Type B pancreatic cell (in vitro differentiated cells): Measurements from ENCODE around the gene TCF12. TPM values are rescaled to one million over a fixed set of nuclear protein-coding genes. Genes with fewer than 3 reads are reported as not detected.

Experiments used
- DNase-seq: peaks from one replicate; pipeline ENCODE4 v3.0.0; 2021; ENCODE audit warnings: mixed read lengths; ENCODE audit not compliant: unreplicated experiment; ENCODE audit errors: extremely low spot score
- H3K27ac Mint-ChIP-seq: 2 replicates; pipeline ENCODE4 v1.8.0; 2021; ENCODE audit warnings: mild to moderate bottlenecking, mixed read lengths
- H3K27me3 Mint-ChIP-seq: 2 replicates; pipeline ENCODE4 v1.8.0; 2021; ENCODE audit warnings: mixed read lengths
- H3K36me3 Mint-ChIP-seq: 2 replicates; pipeline ENCODE4 v1.8.0; 2021; ENCODE audit warnings: mixed read lengths
- H3K4me1 Mint-ChIP-seq: one replicate; pipeline ENCODE4 v1.8.0; 2021; ENCODE audit warnings: mixed read lengths; ENCODE audit not compliant: unreplicated experiment
- H3K4me3 Mint-ChIP-seq: 2 replicates; pipeline ENCODE4 v1.8.0; 2021; ENCODE audit warnings: mild to moderate bottlenecking, mixed read lengths
- H3K9me3 Mint-ChIP-seq: 2 replicates; pipeline ENCODE4 v1.8.0; 2021; ENCODE audit warnings: mixed read lengths
- total RNA-seq: library from RNA; stranded (reverse); gene quantifications from 2 replicates; pipeline ENCODE4 v1.2.1, GENCODE V29; 2021; ENCODE audit warnings: low replicate concordance
- TF ChIP-seq, protein P1 (sequence below): fragments of 200-600 bp; sonication (generic); conservative IDR thresholded peaks from 2 replicates; pipeline ENCODE4 v1.5.0; 2021; ENCODE audit warnings: antibody characterized with exemption, mild to moderate bottlenecking

The TCF12 gene
- total RNA-seq, 1 donor from 2014 or later: 153 TPM

DNA sequence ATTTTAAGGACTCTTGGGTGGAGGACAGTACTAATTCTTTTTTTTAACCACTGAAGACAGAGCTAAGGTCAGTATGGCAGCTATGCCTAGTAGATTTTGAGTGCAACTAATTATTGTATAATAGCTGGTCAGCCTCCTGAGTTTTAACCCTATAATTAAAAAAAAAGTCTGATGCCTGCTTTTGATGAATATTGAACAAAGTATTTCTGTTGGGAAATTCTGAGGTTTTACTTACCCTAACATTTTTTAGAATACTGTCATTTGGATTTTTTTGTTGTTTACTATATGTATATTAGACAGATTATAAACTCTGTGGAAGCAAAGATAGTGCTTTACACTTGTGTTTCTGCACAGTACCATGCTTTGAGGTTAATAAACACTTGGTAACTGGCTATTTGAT lies 20.8 kb downstream of the TCF12 start:
- Mint-ChIP-seq H3K27ac (no peak overlapping the region), H3K9me3 (peaks cover 11% of the 10 kb centered on the region), H3K27me3 (no peaks in the 10 kb centered on the region), H3K4me3 (no peak overlapping the region), H3K4me1 (no peaks in the 10 kb centered on the region), H3K36me3 (peaks cover 40% of the 10 kb centered on the region)
- DNase-seq: no peak
- TF ChIP-seq, protein P1, sequence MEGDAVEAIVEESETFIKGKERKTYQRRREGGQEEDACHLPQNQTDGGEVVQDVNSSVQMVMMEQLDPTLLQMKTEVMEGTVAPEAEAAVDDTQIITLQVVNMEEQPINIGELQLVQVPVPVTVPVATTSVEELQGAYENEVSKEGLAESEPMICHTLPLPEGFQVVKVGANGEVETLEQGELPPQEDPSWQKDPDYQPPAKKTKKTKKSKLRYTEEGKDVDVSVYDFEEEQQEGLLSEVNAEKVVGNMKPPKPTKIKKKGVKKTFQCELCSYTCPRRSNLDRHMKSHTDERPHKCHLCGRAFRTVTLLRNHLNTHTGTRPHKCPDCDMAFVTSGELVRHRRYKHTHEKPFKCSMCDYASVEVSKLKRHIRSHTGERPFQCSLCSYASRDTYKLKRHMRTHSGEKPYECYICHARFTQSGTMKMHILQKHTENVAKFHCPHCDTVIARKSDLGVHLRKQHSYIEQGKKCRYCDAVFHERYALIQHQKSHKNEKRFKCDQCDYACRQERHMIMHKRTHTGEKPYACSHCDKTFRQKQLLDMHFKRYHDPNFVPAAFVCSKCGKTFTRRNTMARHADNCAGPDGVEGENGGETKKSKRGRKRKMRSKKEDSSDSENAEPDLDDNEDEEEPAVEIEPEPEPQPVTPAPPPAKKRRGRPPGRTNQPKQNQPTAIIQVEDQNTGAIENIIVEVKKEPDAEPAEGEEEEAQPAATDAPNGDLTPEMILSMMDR: no peak

DNA sequence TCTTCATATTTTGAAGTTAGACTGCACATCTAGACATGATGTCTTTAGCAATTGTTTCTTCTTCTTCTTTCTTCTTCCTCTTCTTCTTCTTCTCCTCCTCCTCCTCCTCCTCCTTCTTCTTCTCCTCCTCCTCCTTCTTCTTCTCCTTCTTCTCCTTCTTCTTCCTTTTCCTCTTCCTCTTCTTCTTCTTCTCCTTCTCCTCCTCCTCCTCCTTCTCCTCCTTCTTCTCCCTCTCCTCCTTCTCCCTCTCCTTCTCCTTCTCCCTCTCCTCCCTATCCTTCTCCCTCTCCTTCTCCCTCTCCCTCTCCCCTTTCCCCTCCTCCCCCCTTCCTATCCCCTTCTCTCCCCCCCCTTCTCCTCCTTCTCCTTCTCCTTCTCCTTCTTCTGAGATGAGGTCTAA lies 21.9 kb downstream of the TCF12 start:
- no peaks in the 10 kb centered on the region for H3K4me1 Mint-ChIP-seq
- H3K36me3 Mint-ChIP-seq: peaks cover 40% of the 10 kb centered on the region
- no peaks in the 10 kb centered on the region for H3K27me3 Mint-ChIP-seq
- TF ChIP-seq, protein P1: no peak
- peaks cover 15% of the 10 kb centered on the region for H3K9me3 Mint-ChIP-seq
- no peak overlapping the region for H3K4me3 Mint-ChIP-seq
- H3K27ac Mint-ChIP-seq: no peak overlapping the region
- no peak for DNase-seq

DNA sequence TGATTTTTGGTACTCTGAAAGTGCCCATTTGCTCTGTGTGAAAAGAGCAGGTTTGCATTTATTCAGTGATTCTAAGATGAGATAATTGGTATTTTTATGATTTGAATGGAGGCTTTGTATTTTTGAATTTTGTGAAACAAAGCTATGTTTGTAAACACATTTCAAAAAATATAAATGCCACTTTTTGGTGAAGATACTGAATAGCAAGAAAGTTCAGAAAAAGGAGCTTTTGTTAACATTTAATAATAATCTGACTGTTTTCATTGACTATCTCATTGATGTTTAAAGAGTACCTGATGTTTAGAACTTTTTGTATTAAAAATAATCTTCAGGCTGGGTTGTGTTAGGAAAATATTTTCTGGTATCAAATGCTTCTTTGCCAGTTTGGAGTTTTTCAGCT lies 23.7 kb downstream of the TCF12 start:
- no peak for DNase-seq
- Mint-ChIP-seq H3K9me3 (peaks cover 11% of the 10 kb centered on the region), H3K4me3 (no peak overlapping the region), H3K4me1 (peaks cover under 1% of the 10 kb centered on the region), H3K27me3 (no peaks in the 10 kb centered on the region), H3K27ac (no peak overlapping the region), H3K36me3 (peaks cover 35% of the 10 kb centered on the region)
- TF ChIP-seq, protein P1: no peak

DNA sequence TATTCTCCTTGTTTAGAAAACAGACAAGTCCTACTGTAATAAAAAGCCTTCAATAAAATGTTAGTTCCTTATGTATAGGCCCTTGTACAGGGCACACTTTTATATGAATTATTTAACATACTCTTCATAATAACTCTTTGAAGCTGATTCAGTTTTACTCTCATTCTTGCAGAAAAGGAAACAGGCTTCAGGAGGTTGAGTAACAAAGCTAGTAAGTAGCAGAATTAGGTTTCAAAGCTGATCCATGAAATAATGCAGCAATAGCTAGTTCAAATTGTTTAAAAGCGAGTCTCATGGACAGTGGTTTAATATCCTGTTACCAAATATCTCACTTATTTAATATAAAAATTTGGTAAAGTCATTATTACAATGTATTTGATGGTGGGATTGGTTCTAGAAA lies 25.0 kb downstream of the TCF12 start:
- H3K4me3 Mint-ChIP-seq: no peak overlapping the region
- DNase-seq: no peak
- TF ChIP-seq, protein P1: no peak
- H3K36me3 Mint-ChIP-seq: peaks cover 34% of the 10 kb centered on the region
- no peaks in the 10 kb centered on the region for H3K27me3 Mint-ChIP-seq
- H3K9me3 Mint-ChIP-seq: peaks cover 5% of the 10 kb centered on the region
- no peak overlapping the region for H3K27ac Mint-ChIP-seq
- peaks cover 11% of the 10 kb centered on the region for H3K4me1 Mint-ChIP-seq

DNA sequence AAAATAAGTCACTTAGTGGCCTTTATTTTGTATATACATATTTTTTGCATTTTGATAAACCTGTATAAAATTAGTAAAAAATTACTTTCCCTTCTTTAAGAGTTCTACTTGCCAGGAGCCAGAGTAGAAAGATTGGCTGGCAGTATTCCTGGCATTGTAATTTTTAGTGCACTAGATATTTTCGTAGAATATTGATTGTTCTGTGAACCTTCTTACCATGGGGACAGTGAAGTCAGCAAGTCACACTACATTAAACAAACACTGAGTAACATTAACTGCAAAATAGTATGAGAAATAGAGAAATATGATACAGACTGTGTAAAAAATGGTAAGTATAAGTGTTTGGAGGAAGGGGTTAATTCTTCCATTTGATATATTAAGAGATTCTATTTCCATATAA lies 26.0 kb downstream of the TCF12 start:
- TF ChIP-seq, protein P1: no peak
- DNase-seq: no peak
- Mint-ChIP-seq H3K36me3 (peaks cover 30% of the 10 kb centered on the region), H3K4me1 (peaks cover 18% of the 10 kb centered on the region), H3K27ac (no peak overlapping the region), H3K27me3 (no peaks in the 10 kb centered on the region), H3K9me3 (peaks cover 5% of the 10 kb centered on the region), H3K4me3 (no peak overlapping the region)

DNA sequence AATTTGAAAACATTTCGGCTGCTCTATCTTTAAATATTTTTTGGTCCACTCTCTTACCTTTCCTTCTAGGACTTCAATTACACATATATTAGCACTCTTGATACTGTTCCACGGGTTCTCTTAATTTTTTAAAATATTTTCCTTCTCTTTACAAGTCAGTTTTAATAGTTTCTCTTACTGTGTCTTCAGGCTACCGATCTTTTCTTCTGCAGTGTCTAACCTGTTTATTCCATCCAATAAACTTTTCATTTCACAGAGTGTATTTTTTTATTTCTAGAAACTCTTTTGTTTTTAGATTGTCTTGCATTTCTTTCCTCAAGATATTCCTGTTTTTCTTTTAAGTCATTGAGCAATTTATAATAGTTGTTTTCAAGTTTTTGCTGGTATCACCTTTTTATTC lies 27.7 kb downstream of the TCF12 start:
- Mint-ChIP-seq H3K4me3 (no peak overlapping the region), H3K36me3 (peaks cover 31% of the 10 kb centered on the region), H3K4me1 (peaks cover 24% of the 10 kb centered on the region), H3K27me3 (no peaks in the 10 kb centered on the region), H3K27ac (no peak overlapping the region), H3K9me3 (peaks cover 5% of the 10 kb centered on the region)
- TF ChIP-seq, protein P1: no peak
- DNase-seq: no peak
